Measurements from ENCODE around the gene ANKRD29. TPM values are rescaled to one million over a fixed set of nuclear protein-coding genes. Genes with fewer than 3 reads are reported as not detected.

Gene ANKRD29
- polyA plus RNA-seq, 1 donor (not counting 4 experiments of a cell fraction or from before 2014, with no cell fraction given) = 3.7 TPM

DNA sequence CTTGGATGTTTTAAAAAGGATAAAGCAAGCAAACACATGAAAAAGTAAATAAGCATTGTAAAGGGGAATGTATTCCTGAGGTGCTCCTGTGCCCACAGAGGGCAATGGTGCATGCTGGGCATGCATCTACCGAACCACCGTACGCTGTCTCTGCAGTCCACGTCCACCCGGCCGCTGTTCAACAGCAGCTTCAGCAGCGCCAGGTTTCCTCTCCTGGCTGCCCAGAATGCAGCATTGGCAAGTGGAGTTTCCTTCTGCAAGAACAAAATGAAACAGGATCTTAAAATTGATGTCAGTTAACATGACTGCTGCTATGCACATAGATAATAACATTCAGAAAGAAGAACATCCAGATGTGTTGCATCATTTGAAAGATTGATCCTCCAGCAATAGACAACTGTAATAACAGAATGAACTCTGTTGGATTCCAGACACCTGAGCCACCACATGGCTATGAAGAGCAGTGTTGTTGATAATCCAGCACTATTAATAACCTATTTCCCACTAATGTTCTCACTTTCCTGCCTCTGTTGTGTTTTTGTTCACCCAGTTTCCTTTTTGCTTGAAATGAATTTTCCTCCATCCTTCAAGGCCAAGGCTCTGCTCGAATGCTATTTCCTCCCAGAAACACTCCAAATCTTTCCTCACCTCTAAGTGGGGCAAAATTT, 13.6 kb downstream of the ANKRD29 start:
- dilution Hi-C loops (cut with MboI; ENCODE audit: extremely low pct_ligation_motif_present, low sequenced_read_pairs) = no loop called here
- TF ChIP-seq, protein P1, sequence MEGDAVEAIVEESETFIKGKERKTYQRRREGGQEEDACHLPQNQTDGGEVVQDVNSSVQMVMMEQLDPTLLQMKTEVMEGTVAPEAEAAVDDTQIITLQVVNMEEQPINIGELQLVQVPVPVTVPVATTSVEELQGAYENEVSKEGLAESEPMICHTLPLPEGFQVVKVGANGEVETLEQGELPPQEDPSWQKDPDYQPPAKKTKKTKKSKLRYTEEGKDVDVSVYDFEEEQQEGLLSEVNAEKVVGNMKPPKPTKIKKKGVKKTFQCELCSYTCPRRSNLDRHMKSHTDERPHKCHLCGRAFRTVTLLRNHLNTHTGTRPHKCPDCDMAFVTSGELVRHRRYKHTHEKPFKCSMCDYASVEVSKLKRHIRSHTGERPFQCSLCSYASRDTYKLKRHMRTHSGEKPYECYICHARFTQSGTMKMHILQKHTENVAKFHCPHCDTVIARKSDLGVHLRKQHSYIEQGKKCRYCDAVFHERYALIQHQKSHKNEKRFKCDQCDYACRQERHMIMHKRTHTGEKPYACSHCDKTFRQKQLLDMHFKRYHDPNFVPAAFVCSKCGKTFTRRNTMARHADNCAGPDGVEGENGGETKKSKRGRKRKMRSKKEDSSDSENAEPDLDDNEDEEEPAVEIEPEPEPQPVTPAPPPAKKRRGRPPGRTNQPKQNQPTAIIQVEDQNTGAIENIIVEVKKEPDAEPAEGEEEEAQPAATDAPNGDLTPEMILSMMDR (optimal IDR thresholded peaks at IDR 0.05 in 1 of 3, IDR thresholded peaks at IDR 0.05 in 1 of 3, conservative IDR thresholded peaks at IDR 0.05 in 1 of 3; ENCODE audit: extremely low read depth in 1 of 3, insufficient read depth in 2 of 3, low read length in 3 of 3) = no peak
- TF ChIP-seq EZH2 (IDR thresholded peaks at IDR 0.05; ENCODE audit: low read length) = no peak
- Histone ChIP-seq H3K27me3 (ENCODE audit: control insufficient read depth, extremely low read depth, insufficient read depth, low read length) (no peaks in the 10 kb centered on the region), H3K9me3 (ENCODE audit: control insufficient read depth, low read depth, low read length) (no peaks in the 10 kb centered on the region), H3K4me1 (ENCODE audit: control insufficient read depth, extremely low read depth, insufficient read depth, low read length) (peaks cover 4% of the 10 kb centered on the region), H3K79me2 (ENCODE audit: control insufficient read depth, insufficient read depth, low read length) (no peaks in the 10 kb centered on the region), H3K4me3 (ENCODE audit: control insufficient read depth in 2 of 3, extremely low read depth in 1 of 3, insufficient read depth in 2 of 3, low read depth in 1 of 3, low read length in 3 of 3) (no peak overlapping the region), H3K27ac (ENCODE audit: control insufficient read depth, insufficient read depth, low read length) (no peak overlapping the region), H2AFZ (ENCODE audit: control insufficient read depth, low read length) (no peak overlapping the region), H3K4me2 (ENCODE audit: control insufficient read depth, extremely low read depth, insufficient read depth, low read depth, low read length) (no peak overlapping the region), H3K36me3 (ENCODE audit: control insufficient read depth in 2 of 2, extremely low read depth in 1 of 2, insufficient read depth in 2 of 2, low read length in 2 of 2) (no peaks in the 10 kb centered on the region), H3K9me1 (ENCODE audit: control insufficient read depth, extremely low read depth, insufficient read depth, low read length) (no peaks in the 10 kb centered on the region), H4K20me1 (ENCODE audit: control insufficient read depth, extremely low read depth, insufficient read depth, low read length) (no peaks in the 10 kb centered on the region), H3K9ac (ENCODE audit: control insufficient read depth, extremely low read depth, insufficient read depth, low read length) (no peak overlapping the region)
- no peak for DNase-seq (ENCODE audit: low read depth, low spot score)
- FAIRE-seq = no peak

DNA sequence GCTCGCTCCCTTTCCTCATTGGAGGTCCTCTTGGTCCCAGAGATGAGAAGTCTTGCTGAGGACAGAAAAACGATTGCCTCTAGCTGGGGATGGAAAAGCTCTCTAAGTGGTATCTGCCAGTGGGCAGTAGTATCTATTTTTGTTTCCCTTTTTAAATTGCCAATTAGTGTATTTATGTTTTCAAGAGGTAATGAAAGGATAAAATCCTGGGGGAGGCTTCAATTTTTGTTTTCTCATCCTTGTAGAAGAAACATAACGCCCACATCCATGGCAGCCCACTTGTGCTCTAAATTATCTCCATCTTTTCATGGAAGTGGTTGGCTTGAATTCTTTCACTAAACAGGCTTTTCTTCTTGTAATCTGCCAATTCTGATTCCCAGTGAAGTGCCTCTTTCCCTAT, 14.3 kb downstream of the ANKRD29 start:
- H3K27ac ChIP-seq (ENCODE audit: control insufficient read depth, insufficient read depth, low read length) = no peak overlapping the region
- H3K79me2 ChIP-seq (ENCODE audit: control insufficient read depth, insufficient read depth, low read length) = no peaks in the 10 kb centered on the region
- TF ChIP-seq EZH2 (IDR thresholded peaks at IDR 0.05; ENCODE audit: low read length) = no peak
- TF ChIP-seq, protein P1 (optimal IDR thresholded peaks at IDR 0.05 in 1 of 3, IDR thresholded peaks at IDR 0.05 in 1 of 3, conservative IDR thresholded peaks at IDR 0.05 in 1 of 3; ENCODE audit: extremely low read depth in 1 of 3, insufficient read depth in 2 of 3, low read length in 3 of 3) = no peak
- dilution Hi-C loops (cut with MboI; ENCODE audit: extremely low pct_ligation_motif_present, low sequenced_read_pairs) = no loop called here
- no peak overlapping the region for H3K4me3 ChIP-seq (ENCODE audit: control insufficient read depth in 2 of 3, extremely low read depth in 1 of 3, insufficient read depth in 2 of 3, low read depth in 1 of 3, low read length in 3 of 3)
- H2AFZ ChIP-seq (ENCODE audit: control insufficient read depth, low read length) = no peak overlapping the region
- no peaks in the 10 kb centered on the region for H3K36me3 ChIP-seq (ENCODE audit: control insufficient read depth in 2 of 2, extremely low read depth in 1 of 2, insufficient read depth in 2 of 2, low read length in 2 of 2)
- no peaks in the 10 kb centered on the region for H3K27me3 ChIP-seq (ENCODE audit: control insufficient read depth, extremely low read depth, insufficient read depth, low read length)
- H3K4me2 ChIP-seq (ENCODE audit: control insufficient read depth, extremely low read depth, insufficient read depth, low read depth, low read length) = no peak overlapping the region
- no peaks in the 10 kb centered on the region for H4K20me1 ChIP-seq (ENCODE audit: control insufficient read depth, extremely low read depth, insufficient read depth, low read length)
- DNase-seq (ENCODE audit: low read depth, low spot score) = no peak
- H3K4me1 ChIP-seq (ENCODE audit: control insufficient read depth, extremely low read depth, insufficient read depth, low read length) = peaks cover 4% of the 10 kb centered on the region
- no peak for FAIRE-seq
- H3K9ac ChIP-seq (ENCODE audit: control insufficient read depth, extremely low read depth, insufficient read depth, low read length) = no peak overlapping the region
- H3K9me3 ChIP-seq (ENCODE audit: control insufficient read depth, low read depth, low read length) = no peaks in the 10 kb centered on the region
- H3K9me1 ChIP-seq (ENCODE audit: control insufficient read depth, extremely low read depth, insufficient read depth, low read length) = no peaks in the 10 kb centered on the region

Measured in keratinocyte (primary cell).